Fibroblast of lung (primary cell): ENCODE results near the gene MRPL52. TPM values are rescaled to one million over a fixed set of nuclear protein-coding genes. Genes with fewer than 3 reads are reported as not detected.
"Not testable (repeated sequence)": the region's sequence is repeated elsewhere in the genome, so short reads cannot be mapped to it uniquely, and the experiment has no call there.

Experiments
- DNase-seq, 2 donors: peaks; one replicate each; pipeline versions ENCODE4 v3.0.0 to v3.0.0-alpha.2; 2010; ENCODE audit warnings: low read depth in 2 of 2
- H2AFZ ChIP-seq: 2 replicates; pipeline ENCODE4 v1.5.1; 2012; ENCODE audit warnings: low read length, control low read depth, inconsistent platforms
- H3K27ac ChIP-seq: 2 replicates; pipeline ENCODE4 v1.5.1; 2011; ENCODE audit warnings: low read length, control low read depth; ENCODE audit not compliant: insufficient read depth
- H3K27me3 ChIP-seq: 2 replicates; pipeline ENCODE4 v1.5.1; 2011; ENCODE audit warnings: mild to moderate bottlenecking, low read length; ENCODE audit not compliant: control insufficient read depth, insufficient read depth
- H3K36me3 ChIP-seq: 2 replicates; pipeline ENCODE4 v1.5.1; 2011; ENCODE audit warnings: low read length; ENCODE audit not compliant: control insufficient read depth, insufficient read depth
- H3K4me1 ChIP-seq: 2 replicates; pipeline ENCODE4 v1.5.1; 2011; ENCODE audit warnings: low read length; ENCODE audit not compliant: control insufficient read depth, insufficient read depth; ENCODE audit errors: extremely low read depth
- H3K4me2 ChIP-seq: 2 replicates; pipeline ENCODE4 v1.5.1; 2011; ENCODE audit warnings: low read length, control low read depth; ENCODE audit not compliant: insufficient read depth; ENCODE audit errors: extremely low read depth
- H3K4me3 ChIP-seq, 4 experiments: fragments of 200-600 bp in 1 of 4; sonication (generic) in 1 of 4; replicated peaks in 1 of 4; 2 replicates each; pipeline ENCODE4 v1.5.1; 2011 to 2016; ENCODE audit warnings: low read length in 4 of 4, low read depth in 3 of 4, mild to moderate bottlenecking in 3 of 4, control low read depth in 2 of 4, inconsistent platforms in 1 of 4, mixed read lengths in 1 of 4; ENCODE audit not compliant: insufficient read depth in 1 of 4; ENCODE audit errors: control extremely low read depth in 1 of 4
- H3K79me2 ChIP-seq: 2 replicates; pipeline ENCODE4 v1.5.1; 2012; ENCODE audit warnings: mild to moderate bottlenecking, low read length, inconsistent platforms; ENCODE audit not compliant: control insufficient read depth, insufficient read depth
- H3K9ac ChIP-seq: 2 replicates; pipeline ENCODE4 v1.5.1; 2011; ENCODE audit warnings: mild to moderate bottlenecking, low read length, control low read depth; ENCODE audit not compliant: insufficient read depth
- H3K9me3 ChIP-seq: 2 replicates; pipeline ENCODE4 v1.5.1; 2012; ENCODE audit warnings: low read depth, low read length; ENCODE audit not compliant: control insufficient read depth, insufficient read depth
- H4K20me1 ChIP-seq: 2 replicates; pipeline ENCODE4 v1.5.1; 2011; ENCODE audit warnings: low read length; ENCODE audit not compliant: control insufficient read depth, insufficient read depth; ENCODE audit errors: extremely low read depth
- EZH2 ChIP-seq: IDR thresholded peaks from 2 replicates; pipeline ENCODE4 v1.5.1; 2012; ENCODE audit warnings: low read length, control low read depth, mild to moderate bottlenecking; ENCODE audit errors: missing control alignments
- polyA plus RNA-seq, 2 donors: library from polyadenylated mRNA; depleted of rRNA in 1 of 2; stranded (reverse) in 1 of 2; unstranded in 1 of 2; fragments of >200 nt; gene quantifications; 2 replicates each; pipeline ENCODE4 v1.2.1, GENCODE V29; 2011 to 2012; ENCODE audit warnings: missing spikeins in 1 of 2
- total RNA-seq: library from RNA; depleted of rRNA; stranded (reverse); fragments of >200 nt; gene quantifications from 2 replicates; pipeline ENCODE4 v1.2.1, GENCODE V29; 2014
- TF ChIP-seq, protein P1 (sequence below), 2 donors: IDR thresholded peaks in 1 of 2; conservative IDR thresholded peaks in 1 of 2; 1 replicate in 1 of 2; 2 replicates in 1 of 2; pipeline ENCODE4 v1.5.1; 2011 to 2012; ENCODE audit warnings: low read length in 2 of 2, control low read depth in 1 of 2, inconsistent platforms in 1 of 2, low read depth in 1 of 2, mild to moderate bottlenecking in 1 of 2

The MRPL52 gene
- total and polyA plus RNA-seq, 2 donors (not counting 1 experiment from before 2014, with no cell fraction given) = 44.1 to 50.5 TPM

- Histone ChIP-seq H2AFZ (no peak overlapping the region), H3K27me3 (no peaks in the 10 kb centered on the region), H3K79me2 (peaks cover under 1% of the 10 kb centered on the region), H3K36me3 (no peaks in the 10 kb centered on the region), H3K9ac (peak overlapping the region; percentile 38), H4K20me1 (no peaks in the 10 kb centered on the region), H3K9me3 (no peaks in the 10 kb centered on the region), H3K4me1 (peaks cover 12% of the 10 kb centered on the region), H3K27ac (peak overlapping the region; percentile 81), H3K4me2 (peak overlapping the region; percentile 78), H3K4me3 (no peak overlapping the region)
- TF ChIP-seq EZH2 = no peak
- TF ChIP-seq, protein P1, sequence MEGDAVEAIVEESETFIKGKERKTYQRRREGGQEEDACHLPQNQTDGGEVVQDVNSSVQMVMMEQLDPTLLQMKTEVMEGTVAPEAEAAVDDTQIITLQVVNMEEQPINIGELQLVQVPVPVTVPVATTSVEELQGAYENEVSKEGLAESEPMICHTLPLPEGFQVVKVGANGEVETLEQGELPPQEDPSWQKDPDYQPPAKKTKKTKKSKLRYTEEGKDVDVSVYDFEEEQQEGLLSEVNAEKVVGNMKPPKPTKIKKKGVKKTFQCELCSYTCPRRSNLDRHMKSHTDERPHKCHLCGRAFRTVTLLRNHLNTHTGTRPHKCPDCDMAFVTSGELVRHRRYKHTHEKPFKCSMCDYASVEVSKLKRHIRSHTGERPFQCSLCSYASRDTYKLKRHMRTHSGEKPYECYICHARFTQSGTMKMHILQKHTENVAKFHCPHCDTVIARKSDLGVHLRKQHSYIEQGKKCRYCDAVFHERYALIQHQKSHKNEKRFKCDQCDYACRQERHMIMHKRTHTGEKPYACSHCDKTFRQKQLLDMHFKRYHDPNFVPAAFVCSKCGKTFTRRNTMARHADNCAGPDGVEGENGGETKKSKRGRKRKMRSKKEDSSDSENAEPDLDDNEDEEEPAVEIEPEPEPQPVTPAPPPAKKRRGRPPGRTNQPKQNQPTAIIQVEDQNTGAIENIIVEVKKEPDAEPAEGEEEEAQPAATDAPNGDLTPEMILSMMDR (conservative IDR thresholded peaks at IDR 0.05 in 1 of 2, IDR thresholded peaks at IDR 0.05 in 1 of 2; ENCODE audit: low read depth in 1 of 2, low read length in 2 of 2) = no peak
- DNase-seq = peak; percentile 95 to 98
Observed at GRCh38 chr14:22824711-22825359, 4.9 kb upstream of the MRPL52 start.

DNA sequence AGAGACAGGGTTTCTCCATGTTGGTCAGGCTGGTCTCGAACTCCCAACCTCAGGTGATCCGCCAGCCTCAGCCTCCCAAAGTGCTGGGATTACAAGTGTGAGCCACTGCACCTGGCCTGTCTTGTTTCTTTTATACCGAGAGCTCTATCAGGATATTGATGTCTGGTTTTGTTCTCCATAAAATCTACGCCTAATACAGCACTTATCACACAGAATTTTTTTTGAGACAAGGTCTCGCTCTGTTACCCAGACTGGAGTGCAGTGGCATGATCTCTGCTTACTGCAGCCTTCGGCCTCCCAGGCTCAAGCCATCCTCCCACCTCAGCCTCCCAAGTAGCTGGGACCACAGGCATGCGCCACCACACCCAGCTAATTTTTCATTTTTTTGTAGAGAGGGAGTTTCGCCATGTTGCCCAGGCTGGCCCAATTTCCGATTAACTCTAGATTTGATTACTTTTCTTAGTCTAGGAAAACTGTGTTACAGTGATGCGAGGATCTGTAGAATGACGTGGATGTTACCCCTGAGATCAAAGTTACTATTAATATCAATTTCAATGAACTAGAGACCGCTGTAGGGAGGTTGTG is 519 bp upstream of the MRPL52 start:
- not testable (repeated sequence) for H3K9ac ChIP-seq, H3K9me3 ChIP-seq, H3K4me1 ChIP-seq, H4K20me1 ChIP-seq, DNase-seq, H3K36me3 ChIP-seq, H3K27me3 ChIP-seq
- Histone ChIP-seq H3K27ac (peak overlapping the region; percentile 86), H3K79me2 (peaks cover 17% of the 10 kb centered on the region), H2AFZ (peak overlapping the region; percentile 30), H3K4me3 (peak overlapping the region in 2 of 4 experiments; percentile 85 to 92), H3K4me2 (peak overlapping the region; percentile 1)

DNA sequence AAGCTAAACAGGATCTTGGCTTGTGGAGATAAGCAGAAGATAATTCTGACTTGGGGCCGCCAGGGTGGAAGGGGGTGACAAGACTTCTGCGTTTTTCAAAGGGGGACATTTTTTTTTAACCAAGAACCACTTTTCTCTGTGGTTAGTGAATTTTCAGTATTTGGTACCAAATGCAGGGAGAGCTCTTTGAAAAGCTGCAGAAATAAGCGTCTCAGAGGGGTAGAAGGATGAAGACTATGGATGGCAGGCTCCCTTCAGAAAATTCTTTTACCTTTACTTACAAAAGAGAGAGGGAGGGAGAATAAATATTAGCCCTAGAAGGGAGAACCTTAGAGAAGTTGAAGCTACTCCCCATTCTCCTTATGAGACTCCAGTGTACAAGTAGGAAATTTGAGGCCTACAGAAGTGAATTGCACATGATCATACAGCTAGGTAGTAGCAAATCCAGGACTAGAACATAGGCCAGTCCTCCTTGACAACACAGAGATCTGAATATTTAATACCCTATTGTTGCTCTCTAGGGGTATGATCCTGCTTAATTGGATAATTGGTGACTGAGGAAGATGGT is 840 bp downstream of the MRPL52 start:
- Histone ChIP-seq H3K36me3 (peaks cover 4% of the 10 kb centered on the region), H3K4me2 (peak overlapping the region; percentile 89), H4K20me1 (no peaks in the 10 kb centered on the region), H2AFZ (no peak overlapping the region), H3K27me3 (no peaks in the 10 kb centered on the region), H3K9ac (peak overlapping the region; percentile 87), H3K9me3 (no peaks in the 10 kb centered on the region), H3K79me2 (peaks cover 17% of the 10 kb centered on the region), H3K4me1 (peaks cover 2% of the 10 kb centered on the region), H3K4me3 (peak overlapping the region; percentile 75 to 92 (median 84)), H3K27ac (peak overlapping the region; percentile 86)
- TF ChIP-seq EZH2 = no peak
- TF ChIP-seq, protein P1 (conservative IDR thresholded peaks at IDR 0.05 in 1 of 2, IDR thresholded peaks at IDR 0.05 in 1 of 2; ENCODE audit: low read depth in 1 of 2, low read length in 2 of 2) = no peak
- no peak for DNase-seq
